GM06990 (cell line): ENCODE results near the gene TAPT1.

Experiments used
- DNase-seq: peaks from one replicate; pipeline ENCODE4 v3.0.0-alpha.2; 2011; ENCODE audit not compliant: insufficient read length; ENCODE audit errors: extremely low read depth
- H3K27me3 ChIP-seq: replicated peaks from 2 replicates; pipeline ENCODE4 v1.6.0; 2011; ENCODE audit warnings: low read length; ENCODE audit not compliant: control insufficient read depth, insufficient read depth
- H3K36me3 ChIP-seq: 2 replicates; pipeline ENCODE4 v1.5.1; 2011; ENCODE audit warnings: low read length; ENCODE audit not compliant: control insufficient read depth, insufficient read depth
- H3K4me3 ChIP-seq: replicated peaks from 2 replicates; pipeline ENCODE4 v1.5.1; 2011; ENCODE audit warnings: low read depth, mild to moderate bottlenecking, control low read depth, low read length
- TF ChIP-seq, protein P1 (sequence below): IDR thresholded peaks from 2 replicates; pipeline ENCODE4 v1.5.1; 2011; ENCODE audit warnings: low read length, control low read depth, mild to moderate bottlenecking, inconsistent platforms; ENCODE audit not compliant: insufficient read depth, poor library complexity, severe bottlenecking

TAPT1 gene

DNA sequence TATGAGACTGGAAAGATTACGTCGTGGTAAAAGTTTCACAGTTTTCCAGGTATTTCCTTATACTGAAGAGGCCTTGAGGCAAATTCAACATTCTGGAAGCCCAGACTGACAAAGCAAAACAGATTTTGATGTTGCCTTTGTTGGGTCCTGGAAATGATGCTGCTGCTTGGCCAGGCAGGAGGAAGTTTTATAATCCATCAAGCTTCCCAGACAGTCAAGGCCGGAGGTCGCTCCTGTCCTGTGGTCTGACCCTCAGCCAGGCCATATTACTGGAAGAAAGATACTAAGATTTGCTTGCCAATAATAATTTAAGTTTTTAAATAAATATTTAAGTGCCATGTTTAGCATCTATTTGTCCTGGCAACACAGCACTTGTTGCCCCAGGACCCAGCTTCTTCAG is 63.4 kb downstream of the TAPT1 start:
- Histone ChIP-seq H3K36me3 (peaks cover 4% of the 10 kb centered on the region), H3K27me3 (no peaks in the 10 kb centered on the region), H3K4me3 (no peak overlapping the region)
- no peak for DNase-seq
- TF ChIP-seq, protein P1, sequence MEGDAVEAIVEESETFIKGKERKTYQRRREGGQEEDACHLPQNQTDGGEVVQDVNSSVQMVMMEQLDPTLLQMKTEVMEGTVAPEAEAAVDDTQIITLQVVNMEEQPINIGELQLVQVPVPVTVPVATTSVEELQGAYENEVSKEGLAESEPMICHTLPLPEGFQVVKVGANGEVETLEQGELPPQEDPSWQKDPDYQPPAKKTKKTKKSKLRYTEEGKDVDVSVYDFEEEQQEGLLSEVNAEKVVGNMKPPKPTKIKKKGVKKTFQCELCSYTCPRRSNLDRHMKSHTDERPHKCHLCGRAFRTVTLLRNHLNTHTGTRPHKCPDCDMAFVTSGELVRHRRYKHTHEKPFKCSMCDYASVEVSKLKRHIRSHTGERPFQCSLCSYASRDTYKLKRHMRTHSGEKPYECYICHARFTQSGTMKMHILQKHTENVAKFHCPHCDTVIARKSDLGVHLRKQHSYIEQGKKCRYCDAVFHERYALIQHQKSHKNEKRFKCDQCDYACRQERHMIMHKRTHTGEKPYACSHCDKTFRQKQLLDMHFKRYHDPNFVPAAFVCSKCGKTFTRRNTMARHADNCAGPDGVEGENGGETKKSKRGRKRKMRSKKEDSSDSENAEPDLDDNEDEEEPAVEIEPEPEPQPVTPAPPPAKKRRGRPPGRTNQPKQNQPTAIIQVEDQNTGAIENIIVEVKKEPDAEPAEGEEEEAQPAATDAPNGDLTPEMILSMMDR, result no peak

DNA sequence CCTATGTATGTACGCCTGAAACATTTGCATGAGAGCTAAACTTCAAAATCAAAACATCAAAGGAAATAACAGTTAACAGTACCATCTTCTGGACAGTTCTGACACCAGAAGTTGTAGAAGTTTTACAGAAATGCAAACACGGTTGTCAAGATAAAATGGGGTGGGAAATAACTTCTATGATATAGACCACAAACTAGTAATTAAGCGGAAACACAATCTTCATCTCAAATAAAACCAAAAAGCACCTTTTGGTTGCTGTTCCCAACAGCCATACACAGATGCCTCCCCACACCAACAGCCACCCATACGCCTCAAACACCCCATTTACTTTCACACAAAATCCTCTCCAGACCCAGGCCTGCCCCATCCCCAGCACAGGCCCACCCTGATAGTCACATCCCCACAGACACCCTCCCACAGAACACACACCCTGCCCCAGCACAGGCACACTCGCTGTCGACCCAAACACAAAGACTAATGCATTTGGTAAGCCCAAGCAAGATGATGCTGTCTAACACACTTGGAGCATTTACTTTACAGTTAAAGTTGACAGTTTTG is 64.3 kb downstream of the TAPT1 start:
- H3K4me3 ChIP-seq, result no peak overlapping the region
- H3K36me3 ChIP-seq, result peaks cover 4% of the 10 kb centered on the region
- H3K27me3 ChIP-seq, result no peaks in the 10 kb centered on the region
- DNase-seq, result no peak
- TF ChIP-seq, protein P1, result no peak

DNA sequence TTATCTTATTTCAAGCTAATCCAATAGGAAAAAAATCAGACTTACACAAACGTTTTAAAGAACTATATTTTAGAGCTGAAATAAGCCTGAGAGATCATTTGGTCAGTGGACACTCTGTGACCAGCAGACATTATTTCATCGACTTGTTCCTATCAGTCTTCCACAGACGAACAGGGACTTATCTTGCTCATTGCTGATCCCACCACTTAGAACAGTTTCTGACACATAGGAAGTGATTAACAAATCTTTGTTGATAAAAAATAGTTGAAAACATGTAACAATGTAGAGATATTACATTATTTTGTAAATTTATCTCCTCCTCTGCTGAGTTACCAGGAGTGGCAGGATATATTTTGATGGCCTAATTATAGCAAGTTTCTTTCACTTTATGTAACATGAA is 65.8 kb downstream of the TAPT1 start:
- TF ChIP-seq, protein P1, result no peak
- H3K36me3 ChIP-seq, result peaks cover 2% of the 10 kb centered on the region
- DNase-seq, result no peak
- no peaks in the 10 kb centered on the region for H3K27me3 ChIP-seq
- no peak overlapping the region for H3K4me3 ChIP-seq

DNA sequence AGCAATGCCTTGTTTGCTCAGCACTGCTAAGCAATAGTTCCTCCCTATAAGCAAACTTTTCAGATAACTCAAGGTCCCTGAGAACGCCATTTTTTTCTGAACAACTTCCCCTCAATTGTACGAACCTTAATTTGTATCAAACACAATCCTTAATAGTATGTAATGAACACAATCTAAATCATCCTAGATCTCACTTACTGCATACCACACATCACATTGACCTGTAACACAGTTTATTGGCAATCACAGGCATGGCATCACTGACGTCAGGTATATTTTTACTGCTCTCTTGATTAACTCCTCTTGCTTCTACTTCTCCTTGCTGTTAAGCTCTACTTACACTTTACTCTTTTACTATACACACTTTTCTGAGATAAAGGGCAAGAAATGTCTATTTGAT is 67.0 kb downstream of the TAPT1 start:
- TF ChIP-seq, protein P1, result no peak
- no peaks in the 10 kb centered on the region for H3K27me3 ChIP-seq
- H3K4me3 ChIP-seq, result no peak overlapping the region
- DNase-seq, result no peak
- peaks cover 2% of the 10 kb centered on the region for H3K36me3 ChIP-seq

DNA sequence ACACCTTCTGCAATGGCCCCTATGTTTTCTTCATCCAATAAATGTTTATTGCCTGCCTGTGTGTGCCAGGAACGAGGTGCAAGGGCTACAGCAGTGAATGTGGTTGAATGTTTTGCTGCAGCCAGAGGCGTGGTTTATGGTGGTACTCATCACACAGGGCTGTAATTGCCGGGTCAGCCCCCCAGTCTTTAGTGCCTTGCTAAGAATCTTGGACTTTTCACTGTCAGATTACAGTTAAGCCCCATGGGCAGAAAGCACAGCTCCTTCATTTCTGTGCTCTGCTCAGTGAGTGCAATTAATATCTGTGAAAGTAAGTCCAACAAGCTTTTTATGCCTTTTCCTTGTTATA is 67.8 kb downstream of the TAPT1 start:
- H3K4me3 ChIP-seq, result no peak overlapping the region

More for the DNA sequence above, 67.8 kb downstream of the TAPT1 start:
- Histone ChIP-seq H3K36me3 (peaks cover 2% of the 10 kb centered on the region), H3K27me3 (no peaks in the 10 kb centered on the region)
- TF ChIP-seq, protein P1, result no peak
- no peak for DNase-seq
